Panc1 (cell line): Measurements from ENCODE around the gene ARAF. TPM values are rescaled to one million over a fixed set of nuclear protein-coding genes. Genes with fewer than 3 reads are reported as not detected.
A peak's percentile ranks its signal among the peaks of the same experiment; 100 is the strongest.

Experiments
- ATAC-seq: fragments of 200-7000 bp; cut with Tn5 transposase; 2 replicates; pipeline ENCODE4 v1.9.1; 2020; ENCODE audit warnings: mild to moderate bottlenecking, moderate library complexity
- BruUV-seq: library from RNA; stranded (reverse); fragments of 400-500 nt; replicated peaks from 2 replicates; lab custom pipeline; 2021; lab: Mats Ljungman, UMichigan
- CTCF ChIA-PET: fragments of 300-600 bp; sonication (Branson Sonifier 250); formaldehyde crosslinking; loops from one replicate; lab custom pipeline; 2022; ENCODE audit warnings: antibody characterized with exemption; lab: Charles Lee
- POLR2A ChIA-PET: fragments of 300-600 bp; sonication (Branson Sonifier 250); formaldehyde crosslinking; loops from one replicate; lab custom pipeline; 2022; ENCODE audit warnings: antibody characterized with exemption; lab: Charles Lee
- DNase-seq: peaks from one replicate; pipeline ENCODE4 v3.0.0-alpha.2; 2010; ENCODE audit warnings: low read depth, low spot score
- H3K27ac ChIP-seq: 2 replicates; pipeline ENCODE4 v1.5.1; 2011; ENCODE audit warnings: mild to moderate bottlenecking, low read length, inconsistent platforms
- H3K27me3 ChIP-seq: fragments of 200-500 bp; sonication (Bioruptor generic); 2 replicates; pipeline ENCODE4 v1.6.0; 2014; ENCODE audit warnings: low read length, inconsistent platforms; ENCODE audit not compliant: control insufficient read depth, insufficient read depth
- H3K36me3 ChIP-seq: fragments of 200-500 bp; sonication (Bioruptor generic); 2 replicates; pipeline ENCODE4 v1.5.1; 2014; ENCODE audit warnings: inconsistent platforms, mild to moderate bottlenecking, low read length, moderate library complexity; ENCODE audit not compliant: control insufficient read depth, insufficient read depth
- H3K4me1 ChIP-seq: 2 replicates; pipeline ENCODE4 v1.5.1; 2011; ENCODE audit warnings: inconsistent platforms, mild to moderate bottlenecking, low read length, moderate library complexity; ENCODE audit not compliant: control insufficient read depth, insufficient read depth
- H3K4me3 ChIP-seq, 2 experiments: 2 replicates each; pipeline ENCODE4 v1.5.1; 2011 to 2012; ENCODE audit warnings: low read depth in 2 of 2, low read length in 2 of 2, mild to moderate bottlenecking in 2 of 2, inconsistent platforms in 1 of 2, moderate library complexity in 1 of 2
- H3K9me3 ChIP-seq: fragments of 200-500 bp; sonication (Bioruptor generic); 2 replicates; pipeline ENCODE4 v1.5.1; 2014; ENCODE audit warnings: low read depth, mild to moderate bottlenecking, inconsistent platforms, low read length, moderate library complexity; ENCODE audit not compliant: control insufficient read depth, insufficient read depth
- POLR2AphosphoS5 ChIP-seq: IDR thresholded peaks from 2 replicates; pipeline ENCODE4 v1.6.1; 2012; ENCODE audit warnings: mild to moderate bottlenecking, low read depth, low read length, moderate library complexity
- SIN3A ChIP-seq: IDR thresholded peaks from 2 replicates; pipeline ENCODE4 v1.6.1; 2012; ENCODE audit warnings: low read depth, mild to moderate bottlenecking, low read length, moderate library complexity, borderline replicate concordance; ENCODE audit not compliant: insufficient read depth
- TCF7L2 ChIP-seq: IDR thresholded peaks from 2 replicates; pipeline ENCODE4 v1.6.1; 2011; ENCODE audit warnings: mild to moderate bottlenecking, low read depth, low read length, inconsistent platforms
- in situ Hi-C: cut with HindIII; loops from 2 replicates; pipeline ENCODE4 v1.10.0; 2016; ENCODE audit warnings: low sequenced_read_pairs, low pct_unique_long_range_greater_than_20kb
- intact Hi-C: fragments of 100-400 bp; cut with micrococcal nuclease; formaldehyde crosslinking; loops from one replicate; pipeline ENCODE4 v1.10.0; 2022; ENCODE audit not compliant: unreplicated experiment
- total RNA-seq: library from RNA; stranded (reverse); gene quantifications from one replicate; pipeline ENCODE4 v1.2.1, GENCODE V29; 2021; ENCODE audit not compliant: unreplicated experiment
- TF ChIP-seq, protein P1 (sequence below): fragments of 450-650 bp; IDR thresholded peaks from 2 replicates; pipeline ENCODE4 v1.5.1; 2017; ENCODE audit warnings: mild to moderate bottlenecking
- TF ChIP-seq, protein P2 (sequence below), 2 experiments: IDR thresholded peaks; 2 replicates each; pipeline ENCODE4 v1.6.1; 2011 to 2012; ENCODE audit warnings: low read depth in 2 of 2, control low read depth in 1 of 2, low read length in 1 of 2, mild to moderate bottlenecking in 1 of 2, moderate library complexity in 1 of 2; ENCODE audit not compliant: insufficient read depth in 1 of 2

The ARAF gene
- total RNA-seq, 1 experiment from 2014 or later = 87.9 TPM

DNA sequence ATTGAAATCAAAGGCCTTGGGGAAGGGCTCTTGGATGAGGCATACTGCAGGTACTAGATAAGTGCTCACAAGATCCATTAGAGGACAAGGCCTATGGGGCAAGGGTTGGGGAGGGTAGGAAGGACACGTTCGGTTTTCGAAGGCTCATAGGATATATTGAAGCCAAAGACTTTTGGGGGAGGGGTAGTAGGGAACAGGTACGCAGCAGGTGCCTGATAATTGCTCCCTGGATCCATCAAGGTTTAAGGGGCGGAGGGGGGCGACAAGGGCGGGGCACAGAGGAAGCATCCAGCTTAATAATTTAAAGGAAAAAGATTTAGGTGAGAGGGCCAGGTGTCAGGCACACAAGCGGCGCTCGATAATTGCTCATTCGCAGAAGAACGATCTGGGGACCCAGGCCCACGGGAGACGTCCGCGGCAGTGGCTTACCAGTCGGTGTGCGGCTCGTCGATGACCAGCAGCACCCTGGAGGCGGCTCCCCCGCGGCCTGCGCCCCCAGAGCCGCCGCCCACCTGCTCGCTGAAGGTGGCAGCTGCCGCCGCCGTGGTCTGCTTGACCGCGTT is 58.0 kb downstream of the ARAF start:
- Histone ChIP-seq H3K36me3 (no peaks in the 10 kb centered on the region), H3K9me3 (no peaks in the 10 kb centered on the region), H3K27me3 (no peaks in the 10 kb centered on the region; the same call in 1 of the 2 replicates), H3K4me3 (peak overlapping the region; percentile 40 to 49), H3K4me1 (peaks cover under 1% of the 10 kb centered on the region; the same call in 1 of the 2 replicates), H3K27ac (no peak overlapping the region)
- intact Hi-C loops (no loop called here), in situ Hi-C loops (no loop called here)
- ATAC-seq (no peak), DNase-seq (no peak)
- CTCF ChIA-PET = no interaction called here
- POLR2A ChIA-PET = no interaction called here
- no TSS peak for BruUV-seq
- TF ChIP-seq, protein P1, sequence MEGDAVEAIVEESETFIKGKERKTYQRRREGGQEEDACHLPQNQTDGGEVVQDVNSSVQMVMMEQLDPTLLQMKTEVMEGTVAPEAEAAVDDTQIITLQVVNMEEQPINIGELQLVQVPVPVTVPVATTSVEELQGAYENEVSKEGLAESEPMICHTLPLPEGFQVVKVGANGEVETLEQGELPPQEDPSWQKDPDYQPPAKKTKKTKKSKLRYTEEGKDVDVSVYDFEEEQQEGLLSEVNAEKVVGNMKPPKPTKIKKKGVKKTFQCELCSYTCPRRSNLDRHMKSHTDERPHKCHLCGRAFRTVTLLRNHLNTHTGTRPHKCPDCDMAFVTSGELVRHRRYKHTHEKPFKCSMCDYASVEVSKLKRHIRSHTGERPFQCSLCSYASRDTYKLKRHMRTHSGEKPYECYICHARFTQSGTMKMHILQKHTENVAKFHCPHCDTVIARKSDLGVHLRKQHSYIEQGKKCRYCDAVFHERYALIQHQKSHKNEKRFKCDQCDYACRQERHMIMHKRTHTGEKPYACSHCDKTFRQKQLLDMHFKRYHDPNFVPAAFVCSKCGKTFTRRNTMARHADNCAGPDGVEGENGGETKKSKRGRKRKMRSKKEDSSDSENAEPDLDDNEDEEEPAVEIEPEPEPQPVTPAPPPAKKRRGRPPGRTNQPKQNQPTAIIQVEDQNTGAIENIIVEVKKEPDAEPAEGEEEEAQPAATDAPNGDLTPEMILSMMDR = no peak
- TF ChIP-seq, protein P2, sequence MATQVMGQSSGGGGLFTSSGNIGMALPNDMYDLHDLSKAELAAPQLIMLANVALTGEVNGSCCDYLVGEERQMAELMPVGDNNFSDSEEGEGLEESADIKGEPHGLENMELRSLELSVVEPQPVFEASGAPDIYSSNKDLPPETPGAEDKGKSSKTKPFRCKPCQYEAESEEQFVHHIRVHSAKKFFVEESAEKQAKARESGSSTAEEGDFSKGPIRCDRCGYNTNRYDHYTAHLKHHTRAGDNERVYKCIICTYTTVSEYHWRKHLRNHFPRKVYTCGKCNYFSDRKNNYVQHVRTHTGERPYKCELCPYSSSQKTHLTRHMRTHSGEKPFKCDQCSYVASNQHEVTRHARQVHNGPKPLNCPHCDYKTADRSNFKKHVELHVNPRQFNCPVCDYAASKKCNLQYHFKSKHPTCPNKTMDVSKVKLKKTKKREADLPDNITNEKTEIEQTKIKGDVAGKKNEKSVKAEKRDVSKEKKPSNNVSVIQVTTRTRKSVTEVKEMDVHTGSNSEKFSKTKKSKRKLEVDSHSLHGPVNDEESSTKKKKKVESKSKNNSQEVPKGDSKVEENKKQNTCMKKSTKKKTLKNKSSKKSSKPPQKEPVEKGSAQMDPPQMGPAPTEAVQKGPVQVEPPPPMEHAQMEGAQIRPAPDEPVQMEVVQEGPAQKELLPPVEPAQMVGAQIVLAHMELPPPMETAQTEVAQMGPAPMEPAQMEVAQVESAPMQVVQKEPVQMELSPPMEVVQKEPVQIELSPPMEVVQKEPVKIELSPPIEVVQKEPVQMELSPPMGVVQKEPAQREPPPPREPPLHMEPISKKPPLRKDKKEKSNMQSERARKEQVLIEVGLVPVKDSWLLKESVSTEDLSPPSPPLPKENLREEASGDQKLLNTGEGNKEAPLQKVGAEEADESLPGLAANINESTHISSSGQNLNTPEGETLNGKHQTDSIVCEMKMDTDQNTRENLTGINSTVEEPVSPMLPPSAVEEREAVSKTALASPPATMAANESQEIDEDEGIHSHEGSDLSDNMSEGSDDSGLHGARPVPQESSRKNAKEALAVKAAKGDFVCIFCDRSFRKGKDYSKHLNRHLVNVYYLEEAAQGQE (IDR thresholded peaks at IDR 0.05; ENCODE audit: insufficient read depth in 1 of 2, low read depth in 2 of 2, low read length in 1 of 2) = no peak; a peak in 1 of 4 replicates
- no peak for TF ChIP-seq TCF7L2
- no peak for TF ChIP-seq POLR2AphosphoS5
- TF ChIP-seq SIN3A = no peak

DNA sequence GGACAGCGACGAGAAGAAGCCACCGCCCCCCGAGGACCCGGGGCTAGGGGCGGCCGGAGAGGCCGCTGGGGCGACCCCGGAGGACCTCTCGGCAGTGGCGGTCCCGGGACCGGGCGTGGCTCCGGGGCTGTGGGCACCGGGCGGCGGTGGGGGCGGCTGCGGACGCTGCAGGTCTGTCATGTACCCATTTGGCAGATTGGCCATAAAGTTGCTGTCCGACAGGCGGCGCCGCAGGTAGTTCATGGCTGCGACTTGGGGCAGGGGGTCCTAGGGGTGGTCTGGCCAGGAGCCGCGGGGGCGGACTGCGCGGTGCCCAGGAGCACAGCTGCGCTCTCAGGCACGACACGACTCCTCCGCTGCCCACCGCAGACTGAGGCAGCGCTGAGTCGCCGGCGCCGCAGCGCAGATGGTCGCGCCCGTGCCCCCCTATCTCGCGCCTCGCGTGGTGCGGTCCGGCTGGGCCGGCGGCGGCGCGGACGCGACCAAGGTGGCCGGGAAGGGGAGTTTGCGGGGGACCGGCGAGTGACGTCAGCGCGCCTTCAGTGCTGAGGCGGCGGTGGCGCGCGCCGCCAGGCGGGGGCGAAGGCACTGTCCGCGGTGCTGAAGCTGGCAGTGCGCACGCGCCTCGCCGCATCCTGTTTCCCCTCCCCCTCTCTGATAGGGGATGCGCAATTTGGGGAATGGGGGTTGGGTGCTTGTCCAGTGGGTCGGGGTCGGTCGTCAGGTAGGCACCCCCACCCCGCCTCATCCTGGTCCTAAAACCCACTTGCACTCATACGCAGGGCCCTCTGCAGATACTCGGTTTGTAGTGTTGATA is 58.7 kb downstream of the ARAF start, which contains the start of gene SYN1:
Gene SYN1, minus strand, starts transcription at position 372 of the 817 bp plus-strand sequence. Its CDS starts 129 bp downstream, at position 243.
- TF ChIP-seq SIN3A (0 out of 2 replicates have a peak, but pooled peaks have one; percentile 45), POLR2AphosphoS5 (no peak), TCF7L2 (peak; percentile 62)
- TF ChIP-seq, protein P1 = peak; percentile 39
- TF ChIP-seq, protein P2 (IDR thresholded peaks at IDR 0.05; ENCODE audit: insufficient read depth in 1 of 2, low read depth in 2 of 2, low read length in 1 of 2) = peak; percentile 96 to 100
- DNase-seq (no peak), ATAC-seq (peak; percentile 85)
- in situ Hi-C loops (no loop called here), intact Hi-C loops (no loop called here)
- no TSS peak for BruUV-seq
- Histone ChIP-seq H3K4me3 (peak within 1 kb of the TSS; percentile 40 to 49), H3K27me3 (no peaks in the 10 kb centered on the region; the same call in 1 of the 2 replicates), H3K36me3 (no peaks in the 10 kb centered on the region), H3K27ac (no peak within 1 kb of the TSS), H3K9me3 (no peaks in the 10 kb centered on the region), H3K4me1 (no peaks in the 10 kb centered on the region)
- CTCF ChIA-PET = no interaction called here
- POLR2A ChIA-PET = no interaction called here
